ENCODE measurements around the gene RPL27A.

The RPL27A gene

DNA sequence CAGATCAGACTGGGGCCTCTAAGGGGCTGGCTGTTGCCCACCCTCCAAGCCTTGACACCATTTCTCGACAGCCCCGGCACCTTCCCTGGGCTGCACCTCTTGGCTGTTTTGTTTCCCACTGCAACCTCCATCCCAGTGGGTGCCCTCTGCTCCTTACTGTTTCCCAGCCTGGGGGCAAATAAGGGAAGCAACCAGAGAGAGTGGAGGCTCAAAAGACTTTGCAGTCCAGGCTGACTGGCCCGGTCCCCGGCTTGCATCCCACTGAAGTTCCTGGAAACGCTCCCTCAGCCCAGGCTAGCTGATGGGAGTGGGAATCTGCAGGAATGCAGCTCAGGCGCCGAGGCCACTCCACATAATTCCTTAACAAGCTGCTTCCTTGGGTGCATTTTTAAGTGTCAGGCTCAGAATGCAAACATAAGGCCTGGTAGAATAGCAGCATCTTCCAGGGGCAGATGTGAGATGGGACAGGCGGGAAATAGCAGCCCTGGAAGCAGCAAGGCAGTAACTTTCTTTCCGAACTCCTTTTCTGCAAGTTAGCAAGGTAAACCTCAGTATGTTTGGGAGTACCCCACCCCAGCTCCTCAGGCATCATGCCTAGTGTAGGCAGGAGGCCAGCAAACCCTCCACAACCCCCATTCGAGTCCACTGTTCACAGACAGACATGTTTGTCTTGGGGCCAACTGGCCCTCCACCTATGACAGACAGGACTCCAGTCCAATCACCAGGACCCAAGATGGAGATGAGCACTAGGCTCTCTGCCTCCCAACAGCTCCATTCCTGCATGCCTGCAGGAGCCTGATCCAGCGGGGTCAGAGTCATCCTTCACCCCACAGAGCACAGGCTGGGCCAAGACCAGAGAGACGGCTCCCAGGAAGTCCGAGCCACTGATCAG, 39.3 kb downstream of the RPL27A start:
- DNase-seq (ENCODE audit: low spot score) = no peak
- TF ChIP-seq, protein P1, sequence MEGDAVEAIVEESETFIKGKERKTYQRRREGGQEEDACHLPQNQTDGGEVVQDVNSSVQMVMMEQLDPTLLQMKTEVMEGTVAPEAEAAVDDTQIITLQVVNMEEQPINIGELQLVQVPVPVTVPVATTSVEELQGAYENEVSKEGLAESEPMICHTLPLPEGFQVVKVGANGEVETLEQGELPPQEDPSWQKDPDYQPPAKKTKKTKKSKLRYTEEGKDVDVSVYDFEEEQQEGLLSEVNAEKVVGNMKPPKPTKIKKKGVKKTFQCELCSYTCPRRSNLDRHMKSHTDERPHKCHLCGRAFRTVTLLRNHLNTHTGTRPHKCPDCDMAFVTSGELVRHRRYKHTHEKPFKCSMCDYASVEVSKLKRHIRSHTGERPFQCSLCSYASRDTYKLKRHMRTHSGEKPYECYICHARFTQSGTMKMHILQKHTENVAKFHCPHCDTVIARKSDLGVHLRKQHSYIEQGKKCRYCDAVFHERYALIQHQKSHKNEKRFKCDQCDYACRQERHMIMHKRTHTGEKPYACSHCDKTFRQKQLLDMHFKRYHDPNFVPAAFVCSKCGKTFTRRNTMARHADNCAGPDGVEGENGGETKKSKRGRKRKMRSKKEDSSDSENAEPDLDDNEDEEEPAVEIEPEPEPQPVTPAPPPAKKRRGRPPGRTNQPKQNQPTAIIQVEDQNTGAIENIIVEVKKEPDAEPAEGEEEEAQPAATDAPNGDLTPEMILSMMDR (IDR thresholded peaks at IDR 0.05; ENCODE audit: extremely low read depth, missing control alignments) = no peak

DNA sequence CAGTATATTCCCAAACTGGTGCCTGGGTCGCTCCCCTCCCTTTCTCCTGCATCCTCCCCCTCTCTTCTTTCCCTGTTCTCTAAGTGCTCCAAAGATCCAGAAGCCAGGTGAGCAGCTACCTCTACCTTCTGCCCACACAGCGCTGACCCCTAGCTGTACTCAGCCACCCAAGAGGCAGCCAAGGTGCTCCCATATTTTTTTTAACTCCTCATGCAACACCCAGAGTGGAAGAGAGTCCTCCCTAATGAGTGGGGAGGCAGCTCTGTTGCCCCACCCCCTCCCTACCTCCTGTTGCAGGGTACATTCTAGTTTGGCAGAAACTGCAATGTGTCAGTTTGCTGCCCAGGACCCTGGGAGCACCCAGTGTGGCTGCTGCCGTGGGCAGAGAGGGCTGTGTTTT, 40.2 kb downstream of the RPL27A start:
- TF ChIP-seq, protein P1 (IDR thresholded peaks at IDR 0.05; ENCODE audit: extremely low read depth, missing control alignments) = no peak
- no peak for DNase-seq (ENCODE audit: low spot score)

DNA sequence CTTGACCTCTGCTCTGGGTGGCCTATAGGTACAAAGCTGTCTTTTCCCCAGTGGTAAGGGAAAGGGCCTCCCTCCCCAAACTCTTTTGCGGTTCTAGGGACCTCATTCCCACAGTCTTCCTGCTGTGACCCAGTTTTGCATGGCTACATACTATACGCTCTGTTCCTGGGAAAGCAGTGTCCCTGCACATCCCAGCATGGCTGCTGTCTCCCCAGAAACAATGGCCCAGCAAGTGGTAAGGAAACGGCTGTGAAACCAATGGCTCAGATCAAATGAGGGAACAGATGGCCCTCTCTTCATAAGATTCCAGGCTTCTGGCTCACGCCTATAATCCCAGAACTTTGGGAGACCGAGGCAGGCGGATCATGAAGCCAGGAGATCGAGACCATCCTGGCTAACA, 41.1 kb downstream of the RPL27A start:
- no peak for DNase-seq (ENCODE audit: low spot score)
- TF ChIP-seq, protein P1 (IDR thresholded peaks at IDR 0.05; ENCODE audit: extremely low read depth, missing control alignments) = no peak

DNA sequence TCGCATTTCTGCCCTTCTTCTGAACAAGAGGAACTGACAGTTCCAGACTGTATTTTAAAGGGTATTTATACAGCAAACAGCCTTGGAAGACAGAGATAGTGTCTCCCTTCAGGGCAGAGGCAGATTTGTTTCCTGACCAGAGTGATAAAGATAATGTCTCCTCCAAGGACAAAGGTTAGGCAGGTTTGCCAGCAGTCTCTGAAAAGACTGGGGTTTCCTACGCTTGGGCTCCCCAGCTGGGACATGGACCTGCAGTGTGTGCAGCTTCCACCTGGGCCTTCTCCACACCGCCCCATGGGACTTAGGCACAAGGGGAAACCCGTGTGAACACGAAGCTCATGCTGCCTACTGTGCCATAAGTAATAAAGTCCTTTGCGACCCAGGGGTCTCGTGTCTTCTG, 42.1 kb downstream of the RPL27A start:
- DNase-seq (ENCODE audit: low spot score) = no peak
- TF ChIP-seq, protein P1 (IDR thresholded peaks at IDR 0.05; ENCODE audit: extremely low read depth, missing control alignments) = no peak

DNA sequence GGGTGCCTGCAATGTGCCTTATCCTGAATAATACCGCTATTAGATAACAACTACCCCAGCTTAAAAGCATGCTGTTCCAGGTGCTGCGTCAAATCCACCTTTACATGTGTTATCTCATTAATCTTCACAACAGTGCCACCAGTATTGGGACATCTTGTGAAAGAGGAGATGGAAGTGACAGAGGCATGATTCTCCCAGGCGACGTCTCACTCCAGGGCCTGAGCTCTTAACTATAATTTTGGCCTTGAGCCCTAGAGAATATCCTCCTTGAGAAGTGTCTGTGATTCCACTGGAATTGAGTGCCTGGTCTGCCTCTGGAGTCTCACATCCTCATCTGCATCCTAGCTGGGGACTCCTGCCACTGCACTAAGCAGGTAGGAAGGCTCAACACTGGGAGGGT, 43.8 kb downstream of the RPL27A start:
- TF ChIP-seq, protein P1 (IDR thresholded peaks at IDR 0.05; ENCODE audit: extremely low read depth, missing control alignments) = no peak
- no peak for DNase-seq (ENCODE audit: low spot score)

DNA sequence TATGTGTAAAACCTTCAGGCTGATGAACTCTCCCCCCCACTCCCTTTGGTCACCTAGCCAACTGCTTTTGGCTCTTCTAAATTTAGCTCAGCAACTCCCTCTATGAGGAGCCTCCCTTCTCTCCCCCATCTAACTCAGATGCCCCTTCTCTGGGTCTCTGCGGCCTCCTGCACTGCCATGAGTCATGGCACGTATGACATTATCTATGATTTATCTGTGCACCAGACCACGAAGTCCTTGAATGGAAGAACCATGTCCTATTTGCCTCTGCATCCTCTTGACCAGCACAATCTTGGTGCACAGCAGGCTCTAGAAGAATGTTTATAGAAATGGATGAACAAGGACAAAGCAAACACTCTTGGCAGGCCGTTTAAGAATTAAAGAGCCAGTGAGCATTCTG, 46.0 kb downstream of the RPL27A start:
- TF ChIP-seq, protein P1 (IDR thresholded peaks at IDR 0.05; ENCODE audit: extremely low read depth, missing control alignments) = no peak
- DNase-seq (ENCODE audit: low spot score) = no peak

DNA sequence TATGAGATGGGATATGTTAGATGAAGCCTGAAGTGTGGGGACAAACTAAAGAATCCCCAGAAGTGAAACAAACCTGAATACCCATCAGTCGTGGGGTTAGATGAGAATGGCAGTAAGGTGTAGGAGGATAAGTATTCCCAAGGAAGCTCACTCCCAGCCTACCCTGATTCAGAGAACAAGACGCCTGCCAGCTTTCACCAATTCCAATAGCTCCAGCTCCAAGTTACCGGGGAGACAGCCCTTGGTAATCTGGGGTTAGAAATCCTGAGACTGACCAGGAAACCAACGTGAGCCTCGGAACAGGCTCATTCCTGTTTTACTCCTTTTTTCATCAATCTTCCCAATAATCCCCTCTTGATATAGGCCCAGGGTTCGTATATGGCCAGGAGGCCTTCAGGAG, 46.5 kb downstream of the RPL27A start:
- TF ChIP-seq, protein P1 (IDR thresholded peaks at IDR 0.05; ENCODE audit: extremely low read depth, missing control alignments) = no peak
- no peak for DNase-seq (ENCODE audit: low spot score)

Data from GM20000 (cell line).